Measurements from ENCODE around the gene SMIM24.
"Not testable (repeated sequence)": the region's sequence is repeated elsewhere in the genome, so short reads cannot be mapped to it uniquely, and the experiment has no call there.

The SMIM24 gene

DNA sequence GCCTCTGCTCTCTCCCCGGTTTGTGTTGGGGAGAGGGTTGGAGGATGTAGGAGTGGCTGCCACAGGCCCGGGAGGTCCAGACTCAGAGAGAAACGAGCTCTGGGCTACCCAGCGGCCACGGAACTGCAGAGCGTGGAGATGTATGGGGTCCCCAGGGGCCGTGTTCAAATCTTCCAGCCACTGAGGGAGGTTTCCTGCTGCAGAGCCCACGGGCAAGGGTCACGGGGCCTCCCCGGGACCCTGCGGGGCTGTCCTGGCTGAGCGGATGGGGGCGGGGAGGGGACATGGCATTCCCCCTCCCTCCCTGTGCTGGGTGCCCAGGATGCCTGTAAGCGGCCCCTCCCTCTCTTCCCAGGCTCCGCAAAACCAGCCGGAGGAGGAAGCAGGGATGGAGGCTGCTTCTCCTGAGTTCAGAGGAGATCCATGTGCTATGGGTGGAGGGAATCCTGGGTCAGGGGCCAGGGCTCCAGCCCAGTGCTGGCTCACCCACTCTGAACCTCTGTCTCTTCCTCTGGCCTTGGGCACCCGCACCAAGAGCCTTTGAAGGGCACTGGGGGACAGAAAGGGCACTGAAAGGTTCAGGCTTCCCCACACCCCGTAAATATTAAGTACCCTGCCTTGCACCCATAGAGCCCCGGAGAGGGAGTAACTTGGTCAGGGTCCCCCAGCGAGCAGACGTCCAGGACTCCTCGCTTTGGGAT lies 22.6 kb downstream of the SMIM24 start:
- no peak for DNase-seq

DNA sequence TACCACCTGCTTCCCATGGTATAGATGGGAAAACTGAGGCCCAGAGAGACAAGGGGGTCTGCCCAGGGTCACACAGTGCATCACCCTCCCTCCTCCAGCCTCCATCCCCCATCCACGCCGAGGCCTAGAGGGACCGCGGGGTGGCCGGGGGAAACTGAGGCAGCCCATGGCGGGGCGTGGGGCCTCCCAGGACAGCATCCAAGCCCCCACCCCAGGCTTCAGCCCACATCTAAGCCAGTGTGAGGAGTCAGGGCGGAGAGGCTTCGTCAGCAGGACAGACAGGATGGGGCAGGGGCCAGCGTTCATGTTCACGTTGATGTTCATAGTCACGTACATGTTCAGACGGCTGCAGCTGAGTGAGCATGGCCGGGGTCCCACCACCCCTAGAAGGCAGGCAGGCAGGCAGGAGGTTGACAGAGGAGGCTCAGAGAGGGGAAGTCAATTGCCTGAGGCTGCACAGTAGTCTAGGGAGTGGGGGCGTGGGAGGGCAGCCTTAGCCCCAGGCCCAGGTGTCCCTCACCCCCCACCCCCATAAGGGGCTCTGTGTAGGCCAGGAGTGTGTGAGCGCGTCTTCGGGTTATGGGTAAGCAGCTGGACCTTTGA lies 23.3 kb downstream of the SMIM24 start:
- no peak for DNase-seq

DNA sequence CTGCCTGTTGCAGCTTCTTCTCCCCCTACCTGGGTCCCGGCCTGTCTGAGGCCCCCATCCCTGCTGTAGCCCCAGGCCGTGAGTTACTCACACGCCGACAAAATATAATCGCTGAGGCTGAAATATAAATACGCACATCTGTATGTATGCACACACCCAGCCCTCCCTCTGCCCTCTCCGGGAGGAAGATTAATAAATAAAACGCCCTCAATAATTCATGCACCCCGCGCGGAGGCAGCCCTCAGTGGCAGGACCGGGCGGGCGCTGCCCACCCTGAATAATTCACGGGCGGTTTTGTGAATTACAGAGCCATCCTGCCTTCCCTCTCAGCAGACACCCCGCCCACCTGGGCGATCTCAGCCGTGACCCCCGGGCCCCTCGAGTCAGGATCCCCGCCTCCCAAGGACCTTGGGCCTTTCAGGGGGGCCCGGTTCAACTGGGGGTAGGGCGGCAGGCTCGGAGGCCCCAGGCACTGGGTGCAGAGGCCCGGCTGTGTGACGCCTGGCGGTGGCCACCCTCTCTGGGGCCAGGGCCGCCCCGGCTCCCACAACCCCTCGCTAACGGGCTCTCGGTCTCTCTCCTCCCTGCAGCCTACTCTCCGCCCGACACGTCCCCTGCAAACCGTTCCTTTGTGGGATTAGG lies 24.2 kb downstream of the SMIM24 start:
- DNase-seq, result no peak

DNA sequence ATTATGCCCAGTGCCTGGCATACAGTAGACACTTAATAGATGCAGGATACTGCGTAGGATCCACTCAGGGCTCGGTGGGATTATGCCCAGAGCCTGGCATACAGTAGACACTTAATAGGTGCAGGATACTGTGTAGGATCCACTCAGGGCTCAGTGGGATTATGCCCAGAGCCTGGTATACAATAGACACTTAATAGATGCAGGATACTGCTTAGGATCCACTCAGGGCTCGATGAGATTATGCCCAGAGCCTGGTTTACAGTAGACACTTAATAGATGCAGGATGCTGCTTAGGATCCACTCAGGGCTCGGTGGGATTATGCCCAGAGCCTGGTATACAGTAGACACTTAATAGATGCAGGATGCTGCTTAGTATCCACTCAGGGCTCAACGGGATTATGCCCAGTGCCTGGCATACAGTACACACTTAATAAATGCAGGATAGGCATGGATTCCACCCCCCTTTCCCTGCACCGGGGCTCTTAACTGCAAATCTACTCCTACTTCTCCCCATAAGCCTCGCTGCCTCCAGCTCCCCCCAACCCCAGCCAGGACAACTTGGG lies 24.9 kb downstream of the SMIM24 start:
- no peak for DNase-seq

DNA sequence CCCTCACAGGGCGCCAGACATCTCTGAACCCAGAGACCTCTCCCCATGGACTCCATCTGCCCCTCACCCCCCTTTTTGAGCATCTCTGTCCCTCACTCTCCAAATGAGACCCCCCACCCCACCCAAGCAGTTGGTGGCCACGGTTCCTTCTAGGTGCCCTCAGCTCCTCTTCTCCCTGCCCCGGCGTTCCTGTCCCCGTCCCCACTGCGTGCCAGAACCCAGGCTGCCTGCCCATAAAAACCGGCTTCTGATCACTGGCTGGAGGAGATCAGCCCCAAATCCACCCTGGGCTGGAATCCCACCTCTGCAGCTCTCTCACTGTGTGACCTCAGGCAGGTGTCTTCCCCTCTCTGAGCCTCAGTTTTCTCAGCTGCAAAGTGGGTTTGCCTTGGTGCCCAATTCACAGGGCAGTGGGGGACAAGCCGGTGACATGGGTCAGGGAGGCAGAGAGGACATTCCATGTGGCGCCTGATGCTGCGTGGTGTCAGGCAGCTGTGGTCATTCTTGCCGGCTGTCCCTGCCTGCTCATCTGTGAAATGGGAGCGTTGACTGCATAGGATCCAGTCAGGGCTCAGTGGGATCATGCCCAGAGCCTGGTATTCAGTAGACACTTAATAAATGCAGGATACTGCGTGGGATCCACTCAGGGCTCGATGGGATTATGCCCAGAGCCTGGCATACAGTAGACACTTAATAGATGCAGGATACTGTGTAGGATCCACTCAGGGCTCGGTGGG lies 25.5 kb downstream of the SMIM24 start:
- no peak for DNase-seq

DNA sequence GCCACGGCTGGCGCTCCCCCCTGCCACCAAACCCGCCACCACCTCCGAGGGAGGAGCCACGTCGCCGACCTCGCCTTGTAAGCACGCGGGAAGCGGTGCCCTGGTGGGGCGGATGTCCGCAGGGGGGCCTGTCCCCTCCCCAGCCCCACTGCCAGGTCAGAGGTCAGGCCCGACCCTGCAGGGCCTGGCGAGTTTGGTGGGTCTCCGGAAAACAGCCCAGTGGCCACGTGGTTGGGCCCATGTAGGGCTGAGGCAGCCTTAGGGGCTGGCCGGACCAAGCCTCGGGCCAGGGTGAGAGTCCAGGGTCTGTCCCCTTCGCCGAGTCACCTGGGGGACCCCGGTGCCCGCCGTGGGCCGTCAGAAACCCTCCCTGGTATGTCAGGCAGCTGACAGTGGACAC lies 26.5 kb downstream of the SMIM24 start:
- DNase-seq, result no peak

DNA sequence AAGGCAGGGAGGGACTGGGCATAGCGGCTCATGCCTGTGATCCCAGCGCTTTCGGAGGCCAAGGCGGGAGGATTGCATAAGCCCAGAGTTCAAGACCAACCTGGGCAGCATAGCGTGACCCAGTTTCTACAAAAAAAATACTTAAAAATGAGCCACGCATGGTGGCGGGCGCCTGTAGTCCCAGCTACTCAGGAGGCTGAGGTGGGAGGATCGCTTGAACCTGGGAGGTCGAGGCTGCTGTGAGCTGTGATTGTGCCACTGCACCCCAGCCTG lies 27.4 kb downstream of the SMIM24 start:
- not testable (repeated sequence) for DNase-seq

DNA sequence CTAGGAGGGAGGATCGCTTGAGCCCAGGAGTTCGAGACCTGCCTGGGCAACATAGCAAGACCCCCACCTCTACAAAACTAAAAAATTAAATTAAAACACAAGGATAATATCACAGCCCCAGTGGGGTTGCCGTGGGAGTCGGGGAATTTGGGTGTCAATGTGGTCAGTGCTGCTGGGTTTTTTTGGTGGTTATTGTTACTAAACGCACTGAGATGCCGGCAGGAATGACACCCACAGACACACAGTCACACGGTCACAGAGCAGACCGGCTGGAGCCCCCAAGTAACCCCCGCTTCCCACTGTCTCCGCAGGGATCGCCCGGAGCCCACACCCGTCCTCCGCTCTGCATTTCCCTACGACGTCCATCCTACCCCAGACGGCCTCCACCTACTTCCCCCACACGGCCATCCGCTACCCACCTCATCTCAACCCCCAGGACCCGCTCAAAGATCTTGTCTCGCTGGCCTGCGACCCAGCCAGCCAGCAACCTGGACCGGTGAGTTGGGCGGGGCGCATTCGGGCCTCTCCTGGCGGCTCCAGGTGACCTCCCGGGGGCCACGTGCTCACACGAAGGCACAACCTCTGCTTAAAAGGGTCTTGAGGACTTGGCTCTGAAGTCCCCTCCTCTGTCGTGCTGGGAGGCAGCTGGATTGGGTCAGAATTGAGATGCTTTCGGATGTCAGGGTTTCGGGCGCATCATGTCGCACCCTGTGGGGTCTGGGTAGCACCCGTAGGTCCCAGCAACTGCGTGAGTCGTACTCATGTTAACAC lies 28.0 kb downstream of the SMIM24 start:
- DNase-seq, result no peak

DNA sequence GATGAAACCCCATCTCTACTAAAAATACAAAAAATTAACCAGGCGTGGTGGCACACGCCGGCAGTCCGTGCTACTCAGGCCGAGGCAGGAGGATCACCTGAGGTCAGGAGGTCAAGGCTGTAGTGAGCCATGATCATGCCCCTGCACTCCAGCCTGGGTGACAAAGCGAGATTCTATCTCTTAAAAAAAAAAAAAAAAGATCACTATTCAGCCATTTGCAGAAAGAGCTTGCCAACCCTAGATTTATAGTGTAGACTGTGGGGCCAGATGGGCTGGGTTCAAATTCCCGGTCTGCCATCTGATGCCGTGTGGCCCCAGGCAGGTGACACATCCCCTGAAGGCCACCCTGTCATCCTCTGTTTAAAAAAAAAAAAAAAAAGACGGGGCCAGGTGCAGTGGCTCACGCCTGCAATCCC lies 28.9 kb downstream of the SMIM24 start:
- no peak for DNase-seq

DNA sequence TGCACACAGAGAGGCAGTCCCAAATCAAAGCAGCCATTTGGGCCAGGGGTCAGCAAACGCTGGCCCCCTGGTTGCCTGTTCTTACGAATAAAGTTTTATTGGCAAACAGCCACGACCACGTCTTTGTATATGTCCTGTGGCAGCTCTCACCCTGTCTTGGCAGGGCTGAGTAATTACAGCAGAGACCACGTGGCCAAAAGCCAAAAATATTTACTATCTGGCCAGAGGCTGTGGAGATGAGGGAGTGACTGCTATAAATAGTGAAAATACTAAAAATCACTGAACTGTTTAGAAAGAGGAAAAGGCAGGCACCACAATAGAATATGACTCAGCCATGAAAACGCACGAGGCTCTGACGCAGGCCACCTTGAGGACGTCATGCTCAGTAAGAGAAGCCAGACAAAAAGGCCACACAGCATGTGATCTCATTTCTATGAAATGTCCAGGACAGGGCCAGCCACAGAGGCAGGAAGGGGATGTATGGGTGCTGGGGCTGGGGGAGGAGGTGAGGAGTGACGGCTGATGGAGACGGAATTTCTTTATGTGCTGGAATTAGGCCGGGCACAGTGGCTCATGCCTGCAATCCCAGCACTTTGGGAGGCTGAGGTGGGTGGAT lies 29.4 kb downstream of the SMIM24 start:
- DNase-seq, result peak in 10 of 56 donors; percentile 15 to 58 (median 30)

DNA sequence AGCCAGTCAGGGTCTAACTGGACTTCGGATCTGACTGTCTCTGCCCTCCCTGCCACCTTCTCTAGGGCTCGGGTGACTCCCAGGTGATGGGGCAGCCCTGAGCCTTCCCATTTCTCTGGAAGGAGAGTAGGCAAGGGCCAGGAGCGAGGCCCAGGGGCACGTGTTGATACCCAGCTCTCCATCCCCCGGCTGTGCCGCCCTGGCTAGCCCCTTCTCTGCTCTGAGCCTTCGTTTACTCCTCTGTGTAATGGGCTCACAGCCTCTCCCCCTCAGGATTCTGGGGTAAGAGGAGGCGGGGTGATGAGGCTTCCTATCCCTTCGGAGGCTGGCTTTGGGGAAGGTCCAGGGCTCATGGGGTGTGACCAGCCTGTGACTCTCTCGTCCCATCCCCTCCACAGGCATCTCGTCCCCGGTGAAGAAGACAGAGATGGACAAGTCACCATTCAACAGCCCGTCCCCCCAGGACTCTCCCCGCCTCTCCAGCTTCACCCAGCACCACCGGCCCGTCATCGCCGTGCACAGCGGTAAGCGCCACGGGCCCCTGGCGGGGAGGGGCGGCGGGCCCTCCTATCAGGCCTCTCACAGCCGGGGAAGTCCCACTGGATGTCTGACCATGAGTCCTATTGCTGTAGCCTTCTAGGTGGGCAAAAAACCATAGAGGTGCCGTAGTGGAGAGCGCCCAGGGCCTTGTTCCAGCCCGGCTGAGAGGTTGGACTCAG lies 31.6 kb downstream of the SMIM24 start:
- DNase-seq, result no peak

DNA sequence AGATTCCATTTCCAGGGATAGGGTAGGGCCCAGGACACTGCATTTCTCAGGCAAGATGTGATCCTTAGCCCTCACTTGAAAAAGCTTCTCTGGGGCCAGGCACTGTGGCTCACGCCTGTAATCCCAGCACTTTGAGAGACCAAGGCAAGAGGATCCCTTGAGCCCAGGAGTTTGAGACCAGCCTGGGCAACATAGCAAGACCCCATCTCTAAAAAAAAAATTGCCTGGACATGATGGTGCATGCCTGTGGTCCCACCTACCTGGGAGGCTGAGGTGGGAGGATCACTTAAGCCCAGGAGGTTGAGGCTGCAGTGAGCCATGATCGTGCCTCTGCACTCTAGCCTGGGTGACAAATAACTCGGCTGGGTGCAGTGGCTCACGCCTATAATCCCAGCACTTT lies 33.7 kb downstream of the SMIM24 start:
- not testable (repeated sequence) for DNase-seq

DNA sequence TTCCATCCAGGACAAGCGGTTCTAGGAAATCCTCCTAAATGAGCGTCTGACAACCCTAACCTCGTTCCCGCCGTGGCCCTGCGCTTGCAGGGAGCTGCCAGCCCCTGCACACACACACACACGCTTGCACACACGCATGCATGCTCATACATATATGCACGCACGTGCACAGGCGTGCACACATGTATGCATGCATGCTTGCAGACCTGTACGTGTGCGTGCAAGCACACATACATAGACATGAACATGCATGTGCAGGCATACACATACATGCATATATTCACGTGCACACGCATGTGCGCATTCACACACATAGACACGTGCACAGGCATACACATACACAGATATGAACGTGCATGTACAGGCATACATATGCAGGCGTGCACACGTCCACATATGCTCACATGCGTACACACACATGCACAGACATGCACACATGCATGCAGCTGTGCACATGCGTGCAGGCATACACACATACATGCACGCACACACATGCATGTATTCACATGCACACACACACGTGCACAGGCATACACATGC lies 35.6 kb downstream of the SMIM24 start:
- no peak for DNase-seq

DNA sequence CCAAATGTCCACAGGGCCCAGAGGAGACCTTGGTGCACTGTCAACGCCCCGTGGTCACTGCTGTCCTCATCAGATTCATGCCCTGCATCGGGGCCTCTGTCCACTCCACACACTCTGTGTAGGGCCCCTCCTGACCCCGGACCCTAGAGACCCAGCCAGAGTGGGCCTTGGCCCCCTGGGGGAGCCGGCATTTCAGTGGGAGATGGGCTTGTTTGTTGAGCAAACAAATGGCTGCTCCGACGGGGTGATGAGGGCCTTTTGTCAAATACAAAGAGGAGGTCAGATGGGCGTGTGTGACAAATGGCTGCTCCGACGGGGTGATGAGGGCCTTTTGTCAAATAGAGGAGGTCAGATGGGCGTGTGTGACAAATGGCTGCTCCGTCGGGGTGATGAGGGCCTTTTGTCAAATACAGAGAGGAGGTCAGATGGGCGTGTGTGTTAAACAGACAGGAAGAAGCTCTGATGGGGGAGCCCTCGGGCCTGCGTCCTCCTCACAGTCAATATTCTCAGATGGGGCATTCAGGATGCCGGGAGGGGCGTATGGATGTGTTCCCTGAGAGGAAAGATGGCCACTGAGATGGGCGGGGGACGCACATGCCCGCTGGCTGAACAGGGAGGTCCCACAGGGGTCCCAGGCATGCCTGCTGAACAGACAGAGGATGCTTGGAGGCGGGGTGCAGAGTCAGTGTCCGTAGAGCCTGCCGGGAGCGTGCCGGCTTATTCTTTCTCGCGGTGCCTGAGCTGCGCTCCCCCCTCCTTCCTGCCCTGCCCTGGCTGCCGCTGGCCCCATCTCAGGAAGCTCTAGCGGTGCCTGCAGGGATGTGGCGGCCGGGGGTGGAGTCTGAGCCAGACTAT lies 36.3 kb downstream of the SMIM24 start:
- DNase-seq, result peak in 8 of 56 donors; percentile 4 to 52 (median 22)

DNA sequence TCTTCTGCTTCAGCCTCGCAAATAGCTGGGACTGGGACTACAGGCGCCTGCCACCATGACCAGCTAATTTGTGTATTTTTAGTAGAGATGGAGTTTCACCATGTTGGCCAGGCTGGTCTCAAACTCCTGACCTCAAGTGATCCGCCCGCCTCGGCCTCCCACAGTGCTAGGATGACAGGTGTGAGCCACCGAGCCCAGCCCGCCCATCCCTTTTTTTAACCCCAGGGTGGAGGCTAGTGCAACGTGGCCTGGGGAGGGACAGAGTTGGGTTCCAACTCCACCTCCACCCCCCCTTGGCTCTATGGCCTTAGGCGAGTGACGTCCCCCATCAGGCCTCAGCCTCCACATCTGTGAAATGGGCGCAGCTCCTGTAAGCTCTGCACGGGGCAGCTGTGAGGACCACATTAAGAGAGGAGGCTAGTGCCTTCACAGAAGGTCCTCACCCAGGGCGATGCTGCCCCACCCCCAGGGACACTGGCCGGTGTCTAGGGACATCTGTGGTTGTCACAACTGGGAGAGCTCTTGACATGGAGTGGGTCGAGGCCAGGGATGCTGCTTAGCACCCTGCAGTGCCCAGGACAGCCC lies 37.7 kb downstream of the SMIM24 start:
- DNase-seq, result no peak

DNA sequence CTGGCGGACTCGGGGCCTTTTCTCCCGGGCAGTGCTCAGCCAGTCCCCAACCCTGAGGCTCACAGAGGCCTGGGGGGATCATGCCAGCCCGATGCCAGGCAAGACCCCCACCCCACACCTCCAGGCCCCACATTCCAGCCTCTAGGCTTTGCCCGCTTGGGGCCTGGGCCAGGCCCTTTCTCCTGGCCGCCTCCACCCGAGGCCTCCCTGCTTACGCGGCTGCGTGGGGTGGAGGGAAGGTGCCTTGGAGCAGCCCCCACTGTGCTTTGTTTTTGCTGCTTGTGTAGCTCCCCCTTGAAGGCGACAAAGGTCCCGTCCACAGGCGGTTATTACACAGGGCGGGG lies 38.4 kb downstream of the SMIM24 start:
- no peak for DNase-seq

DNA sequence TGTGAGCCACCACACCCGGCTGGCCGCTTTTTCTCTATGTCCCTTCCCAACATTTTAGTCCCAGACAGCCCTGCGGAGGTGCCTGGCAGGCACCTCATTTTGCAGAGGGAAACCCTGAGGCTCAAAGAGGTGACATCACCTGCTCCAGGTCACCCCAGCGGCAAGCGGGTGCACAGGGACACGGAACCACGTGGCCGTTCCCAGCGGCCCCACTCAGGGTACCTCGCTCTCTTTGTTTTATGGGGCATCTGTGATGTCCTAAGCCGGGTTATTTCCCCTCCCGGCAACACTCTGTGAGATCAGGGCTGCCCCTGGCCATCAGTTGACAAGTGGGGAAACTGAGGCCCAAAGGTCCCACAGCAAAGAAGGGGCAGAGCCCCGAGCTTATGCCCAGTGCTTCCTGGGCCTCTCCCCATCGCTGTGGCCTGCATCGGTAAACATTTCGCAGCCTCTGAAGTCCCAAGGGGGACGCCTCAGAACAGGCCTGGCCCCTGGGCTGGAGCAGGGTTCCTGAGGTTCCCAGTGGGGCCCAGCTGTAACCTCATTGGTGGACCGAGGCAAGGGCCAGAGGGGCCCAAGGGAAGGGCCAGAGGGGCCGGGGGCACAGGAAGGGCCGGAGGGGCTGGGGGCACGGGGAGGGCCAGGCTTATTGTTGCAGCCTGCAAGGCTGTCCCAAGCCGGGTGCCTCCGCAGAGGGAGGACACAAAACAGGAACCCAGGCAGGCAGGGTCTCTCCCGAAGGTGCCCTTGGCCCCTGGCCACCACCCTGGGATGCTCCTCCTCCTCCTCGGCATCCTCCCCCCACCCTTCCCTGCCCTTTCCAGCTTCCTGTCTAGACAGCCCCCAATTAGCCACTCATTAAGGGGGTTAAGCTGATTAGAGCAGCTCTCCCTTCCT lies 39.0 kb downstream of the SMIM24 start:
- no peak for DNase-seq
